Measurements from ENCODE around the gene PPP1R3C. TPM values are rescaled to one million over a fixed set of nuclear protein-coding genes. Genes with fewer than 3 reads are reported as not detected.

PPP1R3C gene
- total RNA-seq, 2 experiments from 2014 or later = not detected

GRCh38 chr10:91621483-91622113 lies 11.3 kb downstream of the PPP1R3C start:
- Mint-ChIP-seq H3K4me1 (no peaks in the 10 kb centered on the region), H3K36me3 (no peaks in the 10 kb centered on the region), H3K9me3 (ENCODE audit: low read depth) (peaks cover 2% of the 10 kb centered on the region), H3K27me3 (peaks cover 37% of the 10 kb centered on the region), H3K4me3 (no peak overlapping the region), H3K27ac (no peak overlapping the region)
- ATAC-seq (no peak), DNase-seq (no peak)
- CTCF ChIA-PET = interaction anchor here (3.5 kb wide), 1 partner anchor 13 kb away, joined by 13 read pairs; no protein-coding TSS in a partner anchor

- Mint-ChIP-seq H3K27me3 (peaks cover 34% of the 10 kb centered on the region), H3K4me3 (no peak overlapping the region), H3K9me3 (ENCODE audit: low read depth) (no peaks in the 10 kb centered on the region), H3K27ac (no peak overlapping the region), H3K4me1 (no peaks in the 10 kb centered on the region), H3K36me3 (no peaks in the 10 kb centered on the region)
- CTCF ChIA-PET = no interaction called here
- DNase-seq = no peak
- ATAC-seq = no peak
These were observed 15.7 kb downstream of the PPP1R3C start for GRCh38 chr10:91617072-91617609.

- ATAC-seq (no peak), DNase-seq (no peak)
- CTCF ChIA-PET = no interaction called here
- H3K36me3 Mint-ChIP-seq = no peaks in the 10 kb centered on the region
- H3K4me1 Mint-ChIP-seq = no peaks in the 10 kb centered on the region
- no peak overlapping the region for H3K27ac Mint-ChIP-seq
- H3K9me3 Mint-ChIP-seq (ENCODE audit: low read depth) = no peaks in the 10 kb centered on the region
- H3K4me3 Mint-ChIP-seq = no peak overlapping the region
- peaks cover 27% of the 10 kb centered on the region for H3K27me3 Mint-ChIP-seq
These were observed 16.7 kb downstream of the PPP1R3C start for GRCh38 chr10:91616137-91616536.

- peaks cover 17% of the 10 kb centered on the region for H3K27me3 Mint-ChIP-seq
- no peaks in the 10 kb centered on the region for H3K36me3 Mint-ChIP-seq
- no peak overlapping the region for H3K4me3 Mint-ChIP-seq
- DNase-seq (no peak), ATAC-seq (no peak)
- CTCF ChIA-PET = no interaction called here
- no peak overlapping the region for H3K27ac Mint-ChIP-seq
- H3K9me3 Mint-ChIP-seq (ENCODE audit: low read depth) = no peaks in the 10 kb centered on the region
- H3K4me1 Mint-ChIP-seq = no peaks in the 10 kb centered on the region
These were observed 18.6 kb downstream of the PPP1R3C start for GRCh38 chr10:91614225-91614624.

- no peaks in the 10 kb centered on the region for H3K9me3 Mint-ChIP-seq (ENCODE audit: low read depth)
- no peak overlapping the region for H3K4me3 Mint-ChIP-seq
- no peaks in the 10 kb centered on the region for H3K36me3 Mint-ChIP-seq
- H3K4me1 Mint-ChIP-seq = no peaks in the 10 kb centered on the region
- H3K27ac Mint-ChIP-seq = no peak overlapping the region
- peaks cover 13% of the 10 kb centered on the region for H3K27me3 Mint-ChIP-seq
- no peak for DNase-seq
- ATAC-seq = no peak
- CTCF ChIA-PET = interaction anchor here (0.7 kb wide), 1 partner anchor 19 kb away, joined by 3 read pairs; the partner anchor contains the start of gene PPP1R3C
These were observed 19.3 kb downstream of the PPP1R3C start for GRCh38 chr10:91613411-91614187.

GRCh38 chr10:91610919-91611318 lies 22.0 kb downstream of the PPP1R3C start:
- CTCF ChIA-PET = no interaction called here
- Mint-ChIP-seq H3K4me1 (no peaks in the 10 kb centered on the region), H3K36me3 (no peaks in the 10 kb centered on the region), H3K27me3 (peaks cover 5% of the 10 kb centered on the region), H3K9me3 (ENCODE audit: low read depth) (peaks cover 2% of the 10 kb centered on the region), H3K4me3 (no peak overlapping the region), H3K27ac (no peak overlapping the region)
- DNase-seq (no peak), ATAC-seq (no peak)

GRCh38 chr10:91610444-91610843 lies 22.4 kb downstream of the PPP1R3C start:
- Mint-ChIP-seq H3K36me3 (no peaks in the 10 kb centered on the region), H3K4me3 (no peak overlapping the region), H3K9me3 (ENCODE audit: low read depth) (peaks cover 2% of the 10 kb centered on the region), H3K27ac (no peak overlapping the region), H3K27me3 (peaks cover 3% of the 10 kb centered on the region), H3K4me1 (no peaks in the 10 kb centered on the region)
- CTCF ChIA-PET = no interaction called here
- DNase-seq (no peak), ATAC-seq (no peak)

- H3K27ac Mint-ChIP-seq = no peak overlapping the region
- DNase-seq (no peak), ATAC-seq (no peak)
- H3K9me3 Mint-ChIP-seq (ENCODE audit: low read depth) = peaks cover 2% of the 10 kb centered on the region
- peaks cover 13% of the 10 kb centered on the region for H3K27me3 Mint-ChIP-seq
- CTCF ChIA-PET = interaction anchor here (1.0 kb wide), 1 partner anchor 28 kb away, joined by 3 read pairs; no protein-coding TSS in a partner anchor
- H3K4me1 Mint-ChIP-seq = no peaks in the 10 kb centered on the region
- H3K4me3 Mint-ChIP-seq = no peak overlapping the region
- no peaks in the 10 kb centered on the region for H3K36me3 Mint-ChIP-seq
These were observed 25.0 kb downstream of the PPP1R3C start for GRCh38 chr10:91607646-91608403.

- no peak for DNase-seq
- Mint-ChIP-seq H3K27ac (no peak overlapping the region), H3K4me3 (no peak overlapping the region), H3K27me3 (peaks cover 13% of the 10 kb centered on the region), H3K4me1 (no peaks in the 10 kb centered on the region), H3K36me3 (no peaks in the 10 kb centered on the region), H3K9me3 (ENCODE audit: low read depth) (peaks cover 2% of the 10 kb centered on the region)
- no peak for ATAC-seq
- CTCF ChIA-PET = no interaction called here
These were observed 26.9 kb downstream of the PPP1R3C start for GRCh38 chr10:91605968-91606367.

GRCh38 chr10:91604553-91605534 lies 28.0 kb downstream of the PPP1R3C start:
- no peak overlapping the region for H3K27ac Mint-ChIP-seq
- no peaks in the 10 kb centered on the region for H3K36me3 Mint-ChIP-seq
- H3K4me1 Mint-ChIP-seq = no peaks in the 10 kb centered on the region
- CTCF ChIA-PET = no interaction called here
- H3K27me3 Mint-ChIP-seq = peaks cover 13% of the 10 kb centered on the region
- no peak for ATAC-seq
- peaks cover 2% of the 10 kb centered on the region for H3K9me3 Mint-ChIP-seq (ENCODE audit: low read depth)
- no peak for DNase-seq
- no peak overlapping the region for H3K4me3 Mint-ChIP-seq

- H3K4me1 Mint-ChIP-seq = no peaks in the 10 kb centered on the region
- CTCF ChIA-PET = no interaction called here
- H3K27me3 Mint-ChIP-seq = peaks cover 13% of the 10 kb centered on the region
- H3K36me3 Mint-ChIP-seq = no peaks in the 10 kb centered on the region
- H3K9me3 Mint-ChIP-seq (ENCODE audit: low read depth) = peaks cover 2% of the 10 kb centered on the region
- DNase-seq (no peak), ATAC-seq (no peak)
- H3K27ac Mint-ChIP-seq = no peak overlapping the region
- no peak overlapping the region for H3K4me3 Mint-ChIP-seq
These were observed 28.9 kb downstream of the PPP1R3C start for GRCh38 chr10:91603931-91604331.

GRCh38 chr10:91602868-91603568 lies 29.9 kb downstream of the PPP1R3C start:
- Mint-ChIP-seq H3K36me3 (no peaks in the 10 kb centered on the region), H3K4me3 (no peak overlapping the region), H3K27ac (no peak overlapping the region), H3K27me3 (peaks cover 15% of the 10 kb centered on the region), H3K9me3 (ENCODE audit: low read depth) (peaks cover 2% of the 10 kb centered on the region), H3K4me1 (no peaks in the 10 kb centered on the region)
- ATAC-seq (no peak), DNase-seq (no peak)
- CTCF ChIA-PET = no interaction called here
